GM12878 (cell line): ENCODE results near the gene MTFMT. TPM values are rescaled to one million over a fixed set of nuclear protein-coding genes. Genes with fewer than 3 reads are reported as not detected.

ENCODE experiments used
- BCL11A ChIP-seq: IDR thresholded peaks from 2 replicates; pipeline ENCODE4 v1.6.1; 2011; ENCODE audit warnings: low read depth, low read length
- CBX5 ChIP-seq: sonication (generic); IDR thresholded peaks from 2 replicates; pipeline ENCODE4 v1.6.1; 2016; ENCODE audit warnings: low read depth, moderate library complexity, mild to moderate bottlenecking, inconsistent platforms
- ESRRA ChIP-seq: IDR thresholded peaks from 2 replicates; pipeline ENCODE4 v1.6.1; 2012; ENCODE audit warnings: mild to moderate bottlenecking, low read length, improper control_type of control experiment
- FOS ChIP-seq: IDR thresholded peaks from 3 replicates; pipeline ENCODE4 v1.6.1; 2011; ENCODE audit warnings: borderline replicate concordance; ENCODE audit not compliant: insufficient read length; ENCODE audit errors: extremely low read depth
- FOXK2 ChIP-seq: fragments of 450-650 bp; IDR thresholded peaks from 2 replicates; pipeline ENCODE4 v1.6.1; 2017; ENCODE audit warnings: mild to moderate bottlenecking, moderate library complexity
- FOXM1 ChIP-seq: IDR thresholded peaks from 2 replicates; pipeline ENCODE4 v1.6.1; 2012; ENCODE audit warnings: low read depth, mild to moderate bottlenecking, inconsistent platforms, low read length, moderate library complexity
- GATAD2B ChIP-seq: fragments of 450-650 bp; conservative IDR thresholded peaks from 2 replicates; pipeline ENCODE4 v1.6.1; 2017; ENCODE audit warnings: low read depth, mild to moderate bottlenecking, moderate library complexity
- HCFC1 ChIP-seq: fragments of 150-350 bp; IDR thresholded peaks from 2 replicates; pipeline ENCODE4 v1.6.1; 2014; ENCODE audit warnings: low read length
- HDAC6 ChIP-seq: fragments of 200-600 bp; sonication (generic); IDR thresholded peaks from one replicate; pipeline ENCODE4 v1.8.0; 2017; ENCODE audit warnings: antibody characterized with exemption; ENCODE audit not compliant: unreplicated experiment
- IKZF1 ChIP-seq: fragments of 450-650 bp; conservative IDR thresholded peaks from 2 replicates; pipeline ENCODE4 v1.6.1; 2017; ENCODE audit warnings: antibody characterized with exemption, mild to moderate bottlenecking
- KDM1A ChIP-seq: fragments of 200-600 bp; sonication (generic); IDR thresholded peaks from 2 replicates; pipeline ENCODE4 v1.6.1; 2016; ENCODE audit warnings: borderline replicate concordance
- KLF5 ChIP-seq: fragments of 450-650 bp; IDR thresholded peaks from 2 replicates; pipeline ENCODE4 v1.6.1; 2014; ENCODE audit warnings: mild to moderate bottlenecking; ENCODE audit not compliant: partially characterized antibody
- MYC ChIP-seq: IDR thresholded peaks from 2 replicates; pipeline ENCODE4 v1.6.1; 2011; ENCODE audit warnings: mild to moderate bottlenecking, low read length, moderate library complexity, inconsistent platforms; ENCODE audit not compliant: insufficient read depth, insufficient replicate concordance, insufficient read length, severe bottlenecking
- POLR2A ChIP-seq: IDR thresholded peaks from 2 replicates; pipeline ENCODE4 v1.6.1; 2011; ENCODE audit warnings: low read depth, mild to moderate bottlenecking, low read length
- RAD21 ChIP-seq: IDR thresholded peaks from 2 replicates; pipeline ENCODE4 v1.6.1; 2011; ENCODE audit warnings: mild to moderate bottlenecking, low read depth, low read length, moderate library complexity; ENCODE audit not compliant: insufficient read depth
- RAD51 ChIP-seq: fragments of 450-650 bp; IDR thresholded peaks from 2 replicates; pipeline ENCODE4 v1.6.1; 2016; ENCODE audit warnings: moderate library complexity, mild to moderate bottlenecking, inconsistent platforms
- RB1 ChIP-seq: fragments of 450-650 bp; formaldehyde crosslinking; IDR thresholded peaks from 2 replicates; pipeline ENCODE4 v1.6.1; 2017; ENCODE audit warnings: mild to moderate bottlenecking, borderline replicate concordance
- SKIL ChIP-seq: fragments of 450-650 bp; IDR thresholded peaks from 2 replicates; pipeline ENCODE4 v1.6.1; 2017; ENCODE audit warnings: mild to moderate bottlenecking, low read depth, inconsistent platforms; ENCODE audit not compliant: poor library complexity, severe bottlenecking
- SPI1 ChIP-seq: IDR thresholded peaks from 2 replicates; pipeline ENCODE4 v1.6.1; 2011; ENCODE audit warnings: low read depth, mild to moderate bottlenecking, low read length, moderate library complexity, borderline replicate concordance; ENCODE audit not compliant: insufficient read depth
- TBL1XR1 ChIP-seq: IDR thresholded peaks from 2 replicates; pipeline ENCODE4 v1.6.1; 2012; ENCODE audit warnings: low read depth, low read length, improper control_type of control experiment
- USF1 ChIP-seq: IDR thresholded peaks from 2 replicates; pipeline ENCODE4 v1.6.1; 2011; ENCODE audit warnings: borderline replicate concordance, low read depth, mild to moderate bottlenecking, moderate library complexity, mixed read lengths, low read length; ENCODE audit not compliant: insufficient read depth; ENCODE audit errors: extremely low read length
- ZNF592 ChIP-seq: fragments of 450-650 bp; IDR thresholded peaks from 2 replicates; pipeline ENCODE4 v1.6.1; 2017; ENCODE audit warnings: mild to moderate bottlenecking, moderate library complexity
- ZZZ3 ChIP-seq: IDR thresholded peaks from 2 replicates; pipeline ENCODE4 v1.6.1; 2011; ENCODE audit warnings: low read depth; ENCODE audit not compliant: control insufficient read depth, insufficient read length
- polyA plus RNA-seq, 11 experiments: library from polyadenylated mRNA; depleted of rRNA in 4 of 11; unstranded in 6 of 11; stranded (reverse) in 5 of 11; fragments of >200 nt; fragmentation: Nextera tagmentation in 4 of 11; fragmentation: Illumina TruSeq in 1 of 11; extraction: Ambion mirVana in 4 of 11; extraction: Trizol in 1 of 11; gene quantifications; 1 replicate in 1 of 11; 2 replicates in 10 of 11; pipeline versions ENCODE4 v1.2.1 to v1.2.3, GENCODE V29; 2011 to 2016; ENCODE audit warnings: inconsistent platforms in 2 of 11, missing spikeins in 2 of 11, low read depth in 1 of 11
- total RNA-seq, 4 experiments: library from RNA; depleted of rRNA in 3 of 4; stranded (reverse); fragments of >200 nt in 3 of 4; fragmentation: Illumina TruSeq in 1 of 4; extraction: Trizol in 1 of 4; gene quantifications; 2 replicates each; pipeline versions ENCODE4 v1.2.1 to v1.2.3, GENCODE V29; 2013 to 2021

The MTFMT gene
- total and polyA plus RNA-seq, 10 of the 15 experiments (the other 5 are each of a cell fraction or from before 2014, with no cell fraction given) = 1.7 to 29.8 (median 17.4) TPM

DNA sequence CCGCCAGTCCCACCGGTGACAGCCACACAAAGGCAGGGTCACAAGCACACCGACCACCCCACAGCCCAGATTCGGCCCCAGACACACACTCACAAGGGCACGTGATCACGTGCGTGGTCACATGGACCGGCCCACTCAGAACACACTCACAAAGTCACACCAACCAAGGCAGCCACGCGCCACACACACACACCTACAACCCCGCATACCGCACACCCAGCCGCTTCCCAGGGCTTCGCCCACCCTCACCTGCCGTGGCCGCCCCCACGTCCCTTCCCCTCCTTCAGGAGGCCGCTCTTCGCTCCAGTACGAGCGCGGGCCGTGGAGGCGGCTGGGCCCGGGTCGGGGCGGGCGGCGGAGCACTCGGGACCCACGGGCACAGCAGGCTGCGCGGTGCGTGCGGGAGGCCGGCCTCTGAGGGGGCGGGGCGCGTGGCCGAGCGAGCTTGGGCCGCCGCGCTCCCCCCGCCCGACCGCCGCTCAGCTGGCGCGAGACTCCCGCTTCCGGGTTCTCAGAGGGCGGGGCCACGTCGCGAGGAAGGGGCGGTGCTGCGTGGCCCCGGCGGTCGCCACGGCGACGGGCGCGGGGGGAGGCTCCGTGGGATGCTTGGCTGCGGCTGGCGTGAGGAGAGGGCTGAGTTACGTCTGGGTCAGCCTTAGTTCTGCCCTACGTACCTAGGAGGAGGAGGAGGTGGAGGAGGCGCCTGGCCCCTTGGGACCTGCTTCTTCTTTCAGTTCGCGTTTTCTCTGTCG is 39.8 kb downstream of the MTFMT start, which contains the start of gene SPG21 (continued):
- no peak for TF ChIP-seq KDM1A
- TF ChIP-seq GATAD2B = peak; percentile 99
- peak; percentile 93 for TF ChIP-seq KLF5
- no peak for TF ChIP-seq SKIL
- TF ChIP-seq FOS = peak; percentile 66
- TF ChIP-seq POLR2A = peak; percentile 85
- no peak for TF ChIP-seq ESRRA
- TF ChIP-seq ZNF592 = 0 out of 2 replicates have a peak, but pooled peaks have one; percentile 64
- TF ChIP-seq FOXK2 = no peak
- TF ChIP-seq RAD21 = no peak
- peak; percentile 99 for TF ChIP-seq RAD51
- TF ChIP-seq MYC = peak; percentile 84
- TF ChIP-seq USF1 = peak; percentile 97
- peak; percentile 86; the same call in 1 of the 2 replicates for TF ChIP-seq RB1
- TF ChIP-seq SPI1 = peak; percentile 82; the same call in 1 of the 2 replicates
- TF ChIP-seq CBX5 = no peak
- TF ChIP-seq TBL1XR1 = peak; percentile 63
- TF ChIP-seq FOXM1 = no peak
- no peak for TF ChIP-seq HCFC1
- peak; percentile 40; the same call in 1 of the 2 replicates for TF ChIP-seq BCL11A
- peak; percentile 91; the same call in 1 of the 2 replicates for TF ChIP-seq IKZF1
- no peak for TF ChIP-seq ZZZ3
- peak; percentile 48 for TF ChIP-seq HDAC6
